Lower leg skin (tissue), 4 donors: ENCODE results near the gene SH3RF2. TPM values are rescaled to one million over a fixed set of nuclear protein-coding genes. Genes with fewer than 3 reads are reported as not detected.

Experiments used
- DNase-seq, 2 donors: peaks; one replicate each; pipeline ENCODE4 v3.0.0-alpha.2; 2019; ENCODE audit warnings: low spot score in 2 of 2
- H3K4me3 ChIP-seq: fragments of 200-600 bp; sonication (generic); 2 replicates; pipeline ENCODE4 v1.5.1; 2017; ENCODE audit warnings: mild to moderate bottlenecking, low read depth; ENCODE audit not compliant: poor library complexity, severe bottlenecking
- POLR2A ChIP-seq, 2 donors: fragments of 450-650 bp; IDR thresholded peaks; one replicate each; pipeline ENCODE4 v1.6.1; 2016 to 2017; ENCODE audit warnings: antibody characterized with exemption in 2 of 2, mild to moderate bottlenecking in 1 of 2, moderate library complexity in 1 of 2
- WGBS, 2 donors: methylation state at CpG; one replicate each; pipeline ENCODE4 v1.1.5; 2018; 5-methylcytosine and 5-hydroxymethylcytosine counted together
- intact Hi-C: fragments of 100-400 bp; cut with DNase I; formaldehyde crosslinking; loops from one replicate; pipeline ENCODE4 v1.15.0; 2023; ENCODE audit warnings: low total_unique reads
- total RNA-seq, 4 donors: library from RNA; depleted of rRNA; stranded (reverse); fragments of >200 nt; gene quantifications; one replicate each; pipeline ENCODE4 v1.1.0, GENCODE V29; 2016
- TF ChIP-seq, protein P1 (sequence below), 3 donors: fragments of 450-650 bp; IDR thresholded peaks; one replicate each; pipeline ENCODE4 v1.5.1; 2016; ENCODE audit warnings: antibody characterized with exemption in 3 of 3, mild to moderate bottlenecking in 3 of 3, moderate library complexity in 2 of 3

Gene SH3RF2
- total RNA-seq, 4 donors from 2014 or later = 109 to 169 (median 121) TPM

DNA sequence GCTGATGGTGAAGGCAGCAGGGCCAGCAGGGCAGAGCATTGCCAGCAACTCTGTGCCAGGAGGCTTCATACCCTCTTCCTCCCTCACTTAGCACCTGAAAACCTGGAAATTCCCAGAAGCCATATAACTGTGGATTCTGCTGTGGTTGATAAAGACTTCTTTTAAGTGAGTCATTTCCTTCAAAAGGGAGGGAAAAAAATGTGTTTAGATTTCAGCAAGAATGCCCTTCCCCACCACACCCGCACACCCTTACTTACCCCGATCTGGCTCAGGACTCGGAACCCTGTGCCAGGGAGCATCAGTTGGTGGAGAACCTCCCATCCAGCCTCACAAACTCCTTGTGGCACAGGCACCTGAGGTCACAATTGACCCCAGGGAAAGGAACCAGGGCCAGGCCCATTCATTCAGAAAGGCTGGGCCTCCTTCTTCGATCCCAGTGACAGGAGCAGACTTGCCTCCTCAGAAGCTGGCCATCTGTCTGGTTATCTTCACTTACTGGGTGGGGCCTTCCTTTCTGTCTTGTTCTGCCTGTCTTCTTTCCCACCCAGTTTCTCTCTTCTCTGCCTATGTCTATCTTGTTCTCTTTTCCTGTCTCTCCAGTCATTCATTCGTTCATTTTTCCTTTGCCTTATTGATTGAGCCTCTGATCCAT is 106.4 kb downstream of the SH3RF2 start:
- peak in 1 of 2 donors; percentile 35 for DNase-seq
- WGBS, 2 donors = 44 to 50% methylated on average over 5 of the region's 5 CpGs
- intact Hi-C loops = no loop called here
- TF ChIP-seq, protein P1, sequence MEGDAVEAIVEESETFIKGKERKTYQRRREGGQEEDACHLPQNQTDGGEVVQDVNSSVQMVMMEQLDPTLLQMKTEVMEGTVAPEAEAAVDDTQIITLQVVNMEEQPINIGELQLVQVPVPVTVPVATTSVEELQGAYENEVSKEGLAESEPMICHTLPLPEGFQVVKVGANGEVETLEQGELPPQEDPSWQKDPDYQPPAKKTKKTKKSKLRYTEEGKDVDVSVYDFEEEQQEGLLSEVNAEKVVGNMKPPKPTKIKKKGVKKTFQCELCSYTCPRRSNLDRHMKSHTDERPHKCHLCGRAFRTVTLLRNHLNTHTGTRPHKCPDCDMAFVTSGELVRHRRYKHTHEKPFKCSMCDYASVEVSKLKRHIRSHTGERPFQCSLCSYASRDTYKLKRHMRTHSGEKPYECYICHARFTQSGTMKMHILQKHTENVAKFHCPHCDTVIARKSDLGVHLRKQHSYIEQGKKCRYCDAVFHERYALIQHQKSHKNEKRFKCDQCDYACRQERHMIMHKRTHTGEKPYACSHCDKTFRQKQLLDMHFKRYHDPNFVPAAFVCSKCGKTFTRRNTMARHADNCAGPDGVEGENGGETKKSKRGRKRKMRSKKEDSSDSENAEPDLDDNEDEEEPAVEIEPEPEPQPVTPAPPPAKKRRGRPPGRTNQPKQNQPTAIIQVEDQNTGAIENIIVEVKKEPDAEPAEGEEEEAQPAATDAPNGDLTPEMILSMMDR (IDR thresholded peaks at IDR 0.05) = no peak
- no peak for TF ChIP-seq POLR2A (IDR thresholded peaks at IDR 0.05)
- H3K4me3 ChIP-seq = no peak overlapping the region

DNA sequence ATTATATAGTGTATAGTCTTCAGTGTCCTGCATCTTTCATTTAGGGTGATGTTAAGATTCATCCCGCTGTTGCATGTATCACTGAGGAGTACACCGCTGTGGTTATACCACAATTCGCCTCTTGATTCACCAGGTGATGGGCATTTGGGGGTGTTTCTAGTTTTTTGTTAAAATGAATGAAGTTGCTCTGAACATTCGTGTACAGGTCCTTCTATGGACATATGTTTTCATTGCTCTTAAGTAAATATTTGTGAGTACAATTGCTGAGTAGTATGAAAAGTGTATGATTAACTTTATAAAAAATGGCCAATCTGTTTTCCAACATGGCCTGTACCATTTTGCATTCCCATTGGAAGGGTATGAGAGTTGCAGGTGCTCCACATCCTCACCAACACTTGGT is 107.3 kb downstream of the SH3RF2 start:
- WGBS, 2 donors = 95 to 97% methylated on average over 4 of the region's 4 CpGs
- intact Hi-C loops = no loop called here
- H3K4me3 ChIP-seq = no peak overlapping the region
- no peak for TF ChIP-seq POLR2A (IDR thresholded peaks at IDR 0.05)
- TF ChIP-seq, protein P1 (IDR thresholded peaks at IDR 0.05) = no peak
- DNase-seq = no peak

GRCh38 chr5:146047396-146047795 is 111.0 kb downstream of the SH3RF2 start:
- 63 to 64% methylated on average over 4 of the region's 4 CpGs for WGBS, 2 donors
- TF ChIP-seq POLR2A (IDR thresholded peaks at IDR 0.05) = no peak
- TF ChIP-seq, protein P1 (IDR thresholded peaks at IDR 0.05) = no peak
- DNase-seq = no peak
- intact Hi-C loops = no loop called here
- no peak overlapping the region for H3K4me3 ChIP-seq

DNA sequence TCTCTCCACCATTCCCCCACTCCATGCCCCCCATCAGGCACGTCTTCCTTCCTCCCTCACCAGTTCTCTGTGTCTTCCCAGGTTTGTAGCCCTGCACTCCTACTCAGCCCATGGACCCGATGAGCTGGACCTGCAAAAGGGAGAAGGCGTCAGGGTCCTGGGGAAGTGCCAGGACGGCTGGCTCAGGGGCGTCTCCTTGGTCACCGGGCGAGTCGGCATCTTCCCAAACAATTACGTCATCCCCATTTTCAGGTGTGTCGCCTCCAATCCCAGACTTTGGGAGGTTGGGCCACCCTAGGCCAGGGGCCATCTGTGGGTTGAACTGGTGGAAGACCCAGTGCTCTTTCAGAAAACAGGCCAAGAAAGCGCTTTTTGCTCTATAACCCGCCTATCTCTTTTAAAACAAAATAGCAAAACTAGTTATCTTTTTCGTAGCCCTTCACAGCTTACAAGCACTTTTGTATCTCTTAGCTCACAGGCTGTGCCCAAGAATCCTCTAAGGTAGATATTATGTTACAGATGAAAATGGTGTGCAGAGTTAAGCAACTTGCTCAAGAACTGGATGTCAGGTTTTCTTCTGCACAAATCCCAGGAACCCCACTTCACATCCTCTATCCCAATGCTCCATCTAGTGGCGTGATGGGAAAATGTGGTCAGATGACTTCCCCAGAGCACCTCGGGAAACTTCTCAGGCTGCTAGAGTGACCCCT is 112.8 kb downstream of the SH3RF2 start:
- no peak overlapping the region for H3K4me3 ChIP-seq
- TF ChIP-seq, protein P1 (IDR thresholded peaks at IDR 0.05) = no peak
- TF ChIP-seq POLR2A (IDR thresholded peaks at IDR 0.05) = no peak
- intact Hi-C loops = no loop called here
- peak in 1 of 2 donors; percentile 46 for DNase-seq
- WGBS, 2 donors = 58% methylated on average over 15 of the region's 15 CpGs

- intact Hi-C loops = loop anchor here (10.0 kb wide), 1 partner anchor 145 kb away; no protein-coding TSS in a partner anchor
- no peak for DNase-seq
- TF ChIP-seq, protein P1 (IDR thresholded peaks at IDR 0.05) = no peak
- no peak for TF ChIP-seq POLR2A (IDR thresholded peaks at IDR 0.05)
- WGBS, 2 donors = 61 to 74% methylated on average over 3 of the region's 3 CpGs
- no peak overlapping the region for H3K4me3 ChIP-seq
Observed at GRCh38 chr5:146049704-146050026, 113.3 kb downstream of the SH3RF2 start.
